ENCODE data around the gene POGK.

Gene POGK

DNA sequence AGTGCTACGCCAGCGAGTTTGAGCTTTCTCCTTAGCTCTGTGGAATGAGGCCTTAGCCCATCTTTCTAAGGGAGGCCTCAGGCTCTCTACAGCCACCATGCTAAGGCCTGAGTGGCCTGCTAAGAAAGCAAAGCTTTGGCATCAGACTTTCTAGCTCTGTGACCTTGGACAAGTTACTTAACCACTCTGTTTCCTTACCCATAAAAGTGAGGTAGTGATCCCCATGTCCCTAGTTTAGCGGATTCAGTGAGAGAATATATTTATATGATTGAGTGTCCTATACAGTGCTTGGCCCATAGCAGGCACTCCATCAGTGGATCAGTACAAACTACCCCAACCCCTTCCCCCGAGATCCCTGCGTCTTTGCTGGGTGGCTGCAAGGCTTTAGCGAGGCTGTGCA, 4.0 kb downstream of the POGK start:
- TF ChIP-seq, protein P1, sequence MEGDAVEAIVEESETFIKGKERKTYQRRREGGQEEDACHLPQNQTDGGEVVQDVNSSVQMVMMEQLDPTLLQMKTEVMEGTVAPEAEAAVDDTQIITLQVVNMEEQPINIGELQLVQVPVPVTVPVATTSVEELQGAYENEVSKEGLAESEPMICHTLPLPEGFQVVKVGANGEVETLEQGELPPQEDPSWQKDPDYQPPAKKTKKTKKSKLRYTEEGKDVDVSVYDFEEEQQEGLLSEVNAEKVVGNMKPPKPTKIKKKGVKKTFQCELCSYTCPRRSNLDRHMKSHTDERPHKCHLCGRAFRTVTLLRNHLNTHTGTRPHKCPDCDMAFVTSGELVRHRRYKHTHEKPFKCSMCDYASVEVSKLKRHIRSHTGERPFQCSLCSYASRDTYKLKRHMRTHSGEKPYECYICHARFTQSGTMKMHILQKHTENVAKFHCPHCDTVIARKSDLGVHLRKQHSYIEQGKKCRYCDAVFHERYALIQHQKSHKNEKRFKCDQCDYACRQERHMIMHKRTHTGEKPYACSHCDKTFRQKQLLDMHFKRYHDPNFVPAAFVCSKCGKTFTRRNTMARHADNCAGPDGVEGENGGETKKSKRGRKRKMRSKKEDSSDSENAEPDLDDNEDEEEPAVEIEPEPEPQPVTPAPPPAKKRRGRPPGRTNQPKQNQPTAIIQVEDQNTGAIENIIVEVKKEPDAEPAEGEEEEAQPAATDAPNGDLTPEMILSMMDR (IDR thresholded peaks at IDR 0.05; ENCODE audit: low read depth, low read length): no peak
- DNase-seq (ENCODE audit: extremely low read depth, low read depth): no peak

DNA sequence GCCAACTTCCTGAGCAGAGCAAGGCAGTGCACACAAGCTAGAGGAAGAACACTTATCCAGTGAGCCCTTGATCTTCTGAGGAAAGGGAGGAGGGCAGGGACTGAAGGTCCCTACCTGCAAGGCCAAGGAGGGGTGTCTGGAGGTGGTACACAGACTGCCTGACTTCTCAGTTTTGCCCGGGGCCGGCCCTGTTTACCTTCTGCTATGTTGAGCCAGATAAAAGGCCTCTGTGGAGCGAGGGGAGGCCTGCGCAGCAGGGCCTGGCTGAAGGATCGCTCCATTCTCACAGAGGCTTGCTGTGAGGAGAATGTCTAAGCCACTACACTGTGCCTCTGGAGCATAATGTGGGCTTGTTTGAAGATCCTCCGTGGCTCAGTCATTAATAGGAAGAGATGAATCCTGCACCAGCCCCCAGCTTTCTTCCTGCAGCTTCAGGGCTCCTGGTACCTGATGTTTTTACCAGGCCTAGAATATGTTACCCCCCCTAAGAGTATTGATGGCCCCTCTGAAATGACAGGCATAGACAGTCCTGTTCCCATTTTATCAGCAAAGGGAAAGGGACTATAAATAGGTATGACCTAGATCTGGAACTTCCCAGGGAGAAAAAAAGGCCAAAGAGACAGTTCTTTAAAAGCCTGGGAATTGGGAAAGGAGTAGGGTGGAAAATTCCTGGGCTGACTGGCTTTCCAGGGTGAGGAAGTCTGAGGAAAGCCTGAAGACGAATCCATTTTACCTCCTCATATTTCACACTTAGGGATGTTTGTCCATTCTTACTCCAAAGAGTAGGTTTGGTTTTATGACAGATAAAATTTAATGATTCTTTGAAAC, 4.7 kb downstream of the POGK start:
- TF ChIP-seq, protein P1 (IDR thresholded peaks at IDR 0.05; ENCODE audit: low read depth, low read length): no peak
- DNase-seq (ENCODE audit: extremely low read depth, low read depth): no peak

DNA sequence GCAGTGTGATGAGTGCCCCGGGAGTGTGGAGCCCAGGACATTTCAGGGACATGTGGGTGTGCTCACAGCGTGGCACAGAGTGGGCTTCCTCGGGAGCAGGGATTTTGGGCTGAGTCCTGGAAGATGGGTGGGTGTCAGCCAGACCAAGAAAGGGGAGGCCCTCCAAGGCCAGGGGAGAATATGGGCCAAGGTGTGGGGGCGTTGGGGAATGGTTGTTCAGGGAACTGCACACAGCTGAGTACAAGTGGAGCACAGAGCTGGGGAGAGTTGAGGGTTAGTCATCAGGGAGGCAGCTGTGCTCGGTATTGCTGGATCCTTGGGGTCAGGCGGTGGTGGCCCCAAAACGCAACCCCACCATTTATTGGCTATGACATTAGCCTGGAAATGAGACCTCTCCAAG, 5.5 kb downstream of the POGK start:
- TF ChIP-seq, protein P1 (IDR thresholded peaks at IDR 0.05; ENCODE audit: low read depth, low read length): no peak

DNA sequence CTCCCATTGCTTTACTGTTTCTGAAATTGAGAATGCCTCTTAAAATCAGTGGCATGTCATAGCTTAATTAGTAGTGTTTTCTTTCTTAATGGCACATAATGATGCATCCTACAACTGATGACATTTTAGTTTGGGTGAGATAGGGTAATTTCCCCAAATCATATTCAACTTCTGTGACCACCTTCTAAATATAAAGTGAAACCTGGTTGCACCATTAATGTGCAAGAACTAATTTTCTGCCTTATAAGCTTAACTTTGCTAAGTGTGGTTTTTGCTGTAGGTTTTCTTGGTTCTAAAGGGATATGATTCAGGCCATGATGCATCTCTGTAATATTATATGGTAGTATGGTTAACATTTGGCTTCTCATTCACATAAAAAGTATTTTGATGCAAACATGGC, 8.9 kb downstream of the POGK start:
- no peak for DNase-seq (ENCODE audit: extremely low read depth, low read depth)
- TF ChIP-seq, protein P1 (IDR thresholded peaks at IDR 0.05; ENCODE audit: low read depth, low read length): no peak

More for the DNA sequence above, 5.5 kb downstream of the POGK start:
- DNase-seq (ENCODE audit: extremely low read depth, low read depth): no peak

DNA sequence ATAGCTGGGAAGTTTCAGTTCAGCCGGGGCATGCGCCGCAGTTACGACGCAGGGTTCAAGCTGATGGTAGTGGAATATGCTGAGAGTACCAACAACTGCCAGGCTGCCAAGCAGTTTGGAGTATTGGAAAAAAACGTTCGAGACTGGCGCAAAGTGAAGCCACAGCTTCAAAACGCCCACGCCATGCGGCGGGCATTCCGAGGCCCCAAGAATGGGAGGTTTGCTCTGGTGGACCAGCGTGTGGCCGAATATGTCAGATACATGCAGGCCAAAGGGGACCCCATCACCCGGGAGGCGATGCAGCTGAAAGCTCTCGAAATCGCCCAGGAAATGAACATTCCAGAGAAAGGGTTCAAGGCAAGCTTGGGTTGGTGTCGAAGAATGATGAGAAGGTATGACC, 9.9 kb downstream of the POGK start:
- no peak for DNase-seq (ENCODE audit: extremely low read depth, low read depth)
- TF ChIP-seq, protein P1 (IDR thresholded peaks at IDR 0.05; ENCODE audit: low read depth, low read length): no peak

DNA sequence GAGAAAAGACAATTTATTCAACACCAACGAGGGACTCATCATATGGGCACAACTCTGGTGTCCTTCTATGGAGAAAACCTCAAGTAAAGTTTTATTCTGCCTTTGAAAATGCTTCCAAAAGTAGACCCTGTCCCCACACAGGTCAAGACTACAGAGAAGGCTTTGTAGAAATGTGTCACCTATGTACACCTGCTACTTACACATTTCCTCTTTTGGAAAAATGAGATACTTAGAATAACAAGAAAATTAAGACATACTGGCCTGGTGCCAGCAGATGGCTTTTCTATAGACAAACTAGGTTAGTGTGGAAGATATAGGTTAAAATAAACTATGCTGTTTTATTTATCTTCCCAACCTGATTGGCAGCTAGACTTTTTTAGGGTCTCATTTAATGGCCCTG, 13.6 kb downstream of the POGK start:
- DNase-seq (ENCODE audit: extremely low read depth, low read depth): no peak
- TF ChIP-seq, protein P1 (IDR thresholded peaks at IDR 0.05; ENCODE audit: low read depth, low read length): no peak

DNA sequence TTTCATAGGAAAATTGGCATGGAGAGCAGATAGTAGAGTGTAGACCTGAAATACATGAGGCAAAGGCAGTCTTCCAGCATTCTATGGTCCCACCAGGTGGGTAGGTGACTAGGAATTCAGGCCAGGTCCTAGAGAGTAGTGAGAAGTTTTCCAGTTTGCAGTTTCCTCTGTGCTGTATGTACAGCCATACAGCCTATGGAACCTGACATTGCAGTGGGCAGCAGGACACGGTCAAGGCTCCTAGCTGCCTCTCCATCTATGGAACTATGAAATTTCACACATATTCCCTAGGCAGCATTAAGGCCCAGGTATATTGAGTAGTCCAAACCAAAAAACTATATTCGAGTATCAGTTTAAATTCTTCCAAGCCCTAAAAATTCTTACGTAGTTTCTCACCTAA, 16.3 kb downstream of the POGK start:
- TF ChIP-seq, protein P1 (IDR thresholded peaks at IDR 0.05; ENCODE audit: low read depth, low read length): no peak
- DNase-seq (ENCODE audit: extremely low read depth, low read depth): no peak
